ENCODE results near the gene TBPL1. TPM values are rescaled to one million over a fixed set of nuclear protein-coding genes. Genes with fewer than 3 reads are reported as not detected.

The TBPL1 gene
- total RNA-seq, 1 experiment from 2014 or later = 40.9 TPM

DNA sequence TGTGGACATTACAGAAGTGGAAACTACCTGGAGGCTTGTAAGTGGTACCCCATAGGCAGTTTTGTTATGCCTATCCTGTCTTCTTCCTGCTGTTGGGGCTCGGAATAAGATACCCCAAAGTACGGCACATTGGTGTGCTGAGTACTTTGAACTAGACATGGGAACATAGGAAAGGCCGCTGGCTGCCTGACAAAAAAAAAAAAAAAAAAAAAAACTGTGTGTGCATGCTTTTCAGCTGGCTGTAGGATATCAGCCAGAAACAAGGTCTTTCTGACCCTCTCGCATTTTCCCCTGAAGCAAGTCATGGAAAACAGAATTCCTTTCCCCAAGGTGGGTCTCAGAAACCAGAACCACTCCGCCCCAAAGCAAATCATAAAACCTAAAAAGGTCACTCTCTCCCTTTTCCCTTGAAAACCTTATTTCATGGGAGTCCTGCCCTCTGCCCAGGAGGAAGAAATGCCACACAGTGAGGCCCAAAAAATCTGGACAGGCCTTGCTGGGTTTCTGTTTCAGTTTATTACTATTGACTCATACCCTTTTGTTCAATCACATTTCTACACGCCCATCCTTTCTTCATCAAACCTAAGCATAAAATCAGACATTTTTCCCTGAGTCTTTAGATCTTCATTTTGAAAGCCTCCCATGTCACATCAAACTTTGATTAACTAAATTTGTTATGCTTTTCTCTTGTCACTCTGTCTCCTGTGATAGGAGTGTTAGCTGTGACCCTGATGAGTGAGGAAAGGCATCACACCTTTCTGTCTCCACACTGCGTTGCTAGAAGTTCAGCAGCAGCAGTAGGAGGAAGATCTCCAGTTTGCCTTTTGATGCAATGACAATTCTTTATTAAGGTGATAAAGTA, 82.2 kb downstream of the TBPL1 start:
- no TSS peak for BruUV-seq (replicated peaks)
- Mint-ChIP-seq H3K4me3 (ENCODE audit: unreplicated experiment) (no peak overlapping the region), H3K27me3 (ENCODE audit: insufficient read depth, unreplicated experiment) (no peaks in the 10 kb centered on the region), H3K9me3 (ENCODE audit: unreplicated experiment) (no peaks in the 10 kb centered on the region), H3K36me3 (ENCODE audit: insufficient read depth, unreplicated experiment) (no peaks in the 10 kb centered on the region), H3K27ac (ENCODE audit: low read depth, unreplicated experiment) (no peak overlapping the region), H3K4me1 (ENCODE audit: insufficient read depth, unreplicated experiment) (peaks cover 16% of the 10 kb centered on the region)
- peak; percentile 50 for DNase-seq (ENCODE audit: unreplicated experiment)
- TF ChIP-seq CTCF (IDR thresholded peaks at IDR 0.05; ENCODE audit: unreplicated experiment) = no peak
- ChIA-PET POLR2A (interaction anchor here (0.6 to 0.9 kb wide), 5 partner anchors 12 to 44 kb away, joined by 3 to 5 read pairs (median 3); no protein-coding TSS in a partner anchor), CTCF (interaction anchor here (0.6 to 1.3 kb wide), 5 partner anchors 10 to 111 kb away, joined by 3 to 6 read pairs (median 3); no protein-coding TSS in a partner anchor)
- intact Hi-C loops (cut with micrococcal nuclease) = no loop called here

GRCh38 chr6:134035823-134036296, 82.8 kb downstream of the TBPL1 start:
- CTCF ChIA-PET = interaction anchor here (0.6 to 1.3 kb wide), 8 partner anchors 9 to 112 kb away, joined by 3 to 6 read pairs (median 4); no protein-coding TSS in a partner anchor
- DNase-seq (ENCODE audit: unreplicated experiment) = peak; percentile 84
- no peak overlapping the region for H3K27ac Mint-ChIP-seq (ENCODE audit: low read depth, unreplicated experiment)
- H3K9me3 Mint-ChIP-seq (ENCODE audit: unreplicated experiment) = no peaks in the 10 kb centered on the region
- H3K4me1 Mint-ChIP-seq (ENCODE audit: insufficient read depth, unreplicated experiment) = peaks cover 17% of the 10 kb centered on the region
- H3K4me3 Mint-ChIP-seq (ENCODE audit: unreplicated experiment) = no peak overlapping the region
- POLR2A ChIA-PET = interaction anchor here (0.8 to 0.9 kb wide), 4 partner anchors 12 to 45 kb away, joined by 3 to 5 read pairs (median 3); no protein-coding TSS in a partner anchor
- H3K27me3 Mint-ChIP-seq (ENCODE audit: insufficient read depth, unreplicated experiment) = no peaks in the 10 kb centered on the region
- no peak for TF ChIP-seq CTCF (IDR thresholded peaks at IDR 0.05; ENCODE audit: unreplicated experiment)
- intact Hi-C loops (cut with micrococcal nuclease) = no loop called here
- no TSS peak for BruUV-seq (replicated peaks)
- H3K36me3 Mint-ChIP-seq (ENCODE audit: insufficient read depth, unreplicated experiment) = no peaks in the 10 kb centered on the region

DNA sequence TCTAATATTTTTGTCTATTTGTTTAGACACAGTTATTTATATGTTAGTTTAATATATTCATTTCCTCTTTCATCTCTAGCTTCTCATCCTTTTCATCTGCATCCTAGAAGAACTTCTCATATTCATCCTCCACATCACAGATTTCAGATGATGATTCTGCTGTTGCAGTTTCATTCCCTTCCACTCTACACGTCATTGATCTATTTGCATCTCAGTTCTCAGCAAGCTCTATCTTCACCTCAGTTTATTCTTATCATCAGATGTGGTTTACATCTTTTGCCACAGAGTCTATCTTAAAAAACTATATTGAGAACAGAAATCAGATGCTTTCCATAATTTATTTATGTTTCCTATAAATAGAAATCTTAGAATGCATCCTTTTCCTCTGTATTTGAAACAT, 86.1 kb downstream of the TBPL1 start:
- no peak for DNase-seq (ENCODE audit: unreplicated experiment)
- Mint-ChIP-seq H3K9me3 (ENCODE audit: unreplicated experiment) (peaks cover 4% of the 10 kb centered on the region), H3K4me1 (ENCODE audit: insufficient read depth, unreplicated experiment) (peaks cover 25% of the 10 kb centered on the region), H3K4me3 (ENCODE audit: unreplicated experiment) (no peak overlapping the region), H3K36me3 (ENCODE audit: insufficient read depth, unreplicated experiment) (no peaks in the 10 kb centered on the region), H3K27ac (ENCODE audit: low read depth, unreplicated experiment) (no peak overlapping the region), H3K27me3 (ENCODE audit: insufficient read depth, unreplicated experiment) (no peaks in the 10 kb centered on the region)
- POLR2A ChIA-PET = interaction anchor here (0.6 kb wide), 1 partner anchor 21 kb away, joined by 4 read pairs; no protein-coding TSS in a partner anchor
- intact Hi-C loops (cut with micrococcal nuclease) = no loop called here
- CTCF ChIA-PET = interaction anchor here (0.6 to 0.7 kb wide), 2 partner anchors 42 to 115 kb away, joined by 3 to 4 read pairs; no protein-coding TSS in a partner anchor
- no peak for TF ChIP-seq CTCF (IDR thresholded peaks at IDR 0.05; ENCODE audit: unreplicated experiment)
- no TSS peak for BruUV-seq (replicated peaks)

Other genes starting within 250 kb of the TBPL1 start
- gene TCF21, start 64.1 kb upstream of the TBPL1 start, total RNA-seq (2022) = not detected in 2 replicates
- 0.10 TPM in 1 of 2 replicates, not detected in the other for gene SLC2A12, start 99.4 kb downstream of the TBPL1 start, total RNA-seq (2022)

Measured in MCF 10A (cell line).